Endothelial cell of umbilical vein (primary cell): ENCODE measurements around the gene DPYSL4. TPM values are rescaled to one million over a fixed set of nuclear protein-coding genes. Genes with fewer than 3 reads are reported as not detected.

ENCODE experiments used
- BruUV-seq: library from RNA; stranded (reverse); fragments of 400-500 nt; replicated peaks from 2 replicates; lab custom pipeline; 2021; lab: Mats Ljungman, UMichigan
- CTCF ChIA-PET: fragments of 300-600, 350-600 bp; sonication (Branson Sonifier 250); formaldehyde crosslinking; loops from one replicate; lab custom pipeline; 2021; ENCODE audit warnings: antibody characterized with exemption, inconsistent platforms; lab: Charles Lee
- POLR2A ChIA-PET: fragments of 300-600, 350-600 bp; sonication (Branson Sonifier 250); formaldehyde crosslinking; loops from one replicate; lab custom pipeline; 2021; ENCODE audit warnings: antibody characterized with exemption, inconsistent platforms; lab: Charles Lee
- DNase-seq: peaks from one replicate; pipeline ENCODE4 v3.0.0-alpha.2; 2011; ENCODE audit warnings: low read depth, low spot score
- FAIRE-seq: peaks from 2 replicates; lab custom pipeline; 2011; peaks lifted over from hg19 to GRCh38; lab: Jason Lieb, UNC
- H2AFZ ChIP-seq: 2 replicates; pipeline ENCODE4 v1.6.0; 2012; ENCODE audit warnings: low read depth, low read length, control low read depth, inconsistent platforms
- H3K27ac ChIP-seq: 2 replicates; pipeline ENCODE4 v1.5.1; 2011; ENCODE audit warnings: low read depth, mild to moderate bottlenecking, control low read depth, low read length, moderate library complexity; ENCODE audit not compliant: insufficient read depth
- H3K27me3 ChIP-seq, 2 experiments: 2 replicates each; pipeline versions ENCODE4 v1.6.0 to v1.6.1; 2011; ENCODE audit warnings: low read length in 2 of 2, mixed read lengths in 1 of 2; ENCODE audit not compliant: control insufficient read depth in 2 of 2, insufficient read depth in 2 of 2
- H3K36me3 ChIP-seq, 2 experiments: 2 replicates in 1 of 2; 3 replicates in 1 of 2; pipeline ENCODE4 v1.5.1; 2011; ENCODE audit warnings: low read length in 2 of 2, mild to moderate bottlenecking in 1 of 2, moderate library complexity in 1 of 2; ENCODE audit not compliant: control insufficient read depth in 2 of 2, insufficient read depth in 2 of 2; ENCODE audit errors: extremely low read depth in 1 of 2
- H3K4me1 ChIP-seq: 3 replicates; pipeline ENCODE4 v1.5.1; 2011; ENCODE audit warnings: mild to moderate bottlenecking, low read length; ENCODE audit not compliant: control insufficient read depth, insufficient read depth; ENCODE audit errors: extremely low read depth
- H3K4me2 ChIP-seq: 2 replicates; pipeline ENCODE4 v1.6.1; 2011; ENCODE audit warnings: low read length, control low read depth, mixed read lengths; ENCODE audit not compliant: insufficient read depth
- H3K4me3 ChIP-seq, 3 experiments: fragments of 200-600 bp in 1 of 3; sonication (generic), shearing (Covaris generic) in 1 of 3; replicated peaks in 1 of 3; 2 replicates each; pipeline ENCODE4 v1.5.1; 2011 to 2016; ENCODE audit warnings: control low read depth in 3 of 3, low read length in 3 of 3, mild to moderate bottlenecking in 2 of 3, inconsistent platforms in 1 of 3, low read depth in 1 of 3, moderate library complexity in 1 of 3; ENCODE audit not compliant: insufficient read depth in 1 of 3
- H3K79me2 ChIP-seq: 2 replicates; pipeline ENCODE4 v1.6.0; 2012; ENCODE audit warnings: low read length, inconsistent platforms; ENCODE audit not compliant: control insufficient read depth, insufficient read depth
- H3K9ac ChIP-seq: replicated peaks from 2 replicates; pipeline ENCODE3; 2011; ENCODE audit warnings: low read length, control low read depth; ENCODE audit not compliant: insufficient read depth; ENCODE audit errors: extremely low read depth
- H3K9me1 ChIP-seq: replicated peaks from 3 replicates; pipeline ENCODE4 v1.6.0; 2011; ENCODE audit warnings: mild to moderate bottlenecking, low read length; ENCODE audit not compliant: control insufficient read depth, insufficient read depth; ENCODE audit errors: extremely low read depth
- H3K9me3 ChIP-seq: replicated peaks from 2 replicates; pipeline ENCODE4 v1.5.1; 2012; ENCODE audit warnings: low read length, inconsistent platforms; ENCODE audit not compliant: control insufficient read depth, insufficient read depth
- H4K20me1 ChIP-seq: replicated peaks from 2 replicates; pipeline ENCODE3; 2011; ENCODE audit warnings: mild to moderate bottlenecking, low read length; ENCODE audit not compliant: control insufficient read depth, insufficient read depth; ENCODE audit errors: extremely low read depth
- CTCF ChIP-seq, 2 donors: IDR thresholded peaks; 1 replicate in 1 of 2; 2 replicates in 1 of 2; pipeline ENCODE4 v1.5.1; 2011; ENCODE audit warnings: low read length in 2 of 2, mild to moderate bottlenecking in 2 of 2, moderate library complexity in 2 of 2, control low read depth in 1 of 2, inconsistent platforms in 1 of 2, low read depth in 1 of 2; ENCODE audit not compliant: insufficient read depth in 1 of 2; ENCODE audit errors: extremely low read depth in 1 of 2
- EZH2 ChIP-seq: IDR thresholded peaks from 2 replicates; pipeline ENCODE4 v1.6.1; 2012; ENCODE audit warnings: borderline replicate concordance, low read depth, mild to moderate bottlenecking, moderate library complexity, low read length, inconsistent platforms; ENCODE audit not compliant: severe bottlenecking
- FOS ChIP-seq: IDR thresholded peaks from 2 replicates; pipeline ENCODE4 v1.6.1; 2011; ENCODE audit warnings: mild to moderate bottlenecking, low read length, moderate library complexity, borderline replicate concordance; ENCODE audit not compliant: insufficient read depth
- GATA2 ChIP-seq: IDR thresholded peaks from 2 replicates; pipeline ENCODE4 v1.7.0; 2011; ENCODE audit warnings: low read depth, mild to moderate bottlenecking, moderate library complexity, mixed read lengths, low read length; ENCODE audit not compliant: insufficient read length, insufficient read depth
- JUN ChIP-seq: IDR thresholded peaks from 2 replicates; pipeline ENCODE4 v1.6.1; 2011; ENCODE audit warnings: borderline replicate concordance, low read depth; ENCODE audit not compliant: insufficient read length, insufficient read depth
- MAX ChIP-seq: IDR thresholded peaks from 2 replicates; pipeline ENCODE4 v1.6.1; 2011; ENCODE audit not compliant: insufficient read depth, insufficient read length
- MYC ChIP-seq: IDR thresholded peaks from one replicate; pipeline ENCODE4 v1.6.1; 2011; ENCODE audit warnings: mild to moderate bottlenecking, low read depth, low read length
- POLR2A ChIP-seq: IDR thresholded peaks from 2 replicates; pipeline ENCODE4 v1.6.1; 2012; ENCODE audit warnings: low read depth, mild to moderate bottlenecking, control low read depth, low read length
- POLR2AphosphoS5 ChIP-seq: IDR thresholded peaks from 2 replicates; pipeline ENCODE4 v1.6.1; 2012; ENCODE audit warnings: low read depth, mild to moderate bottlenecking, control low read depth, low read length, moderate library complexity; ENCODE audit not compliant: insufficient read depth
- dilution Hi-C: fragments of 300-500 bp; cut with MboI; formaldehyde crosslinking; loops from one replicate; pipeline ENCODE4 v1.15.0; 2019; ENCODE audit warnings: low sequenced_read_pairs; ENCODE audit not compliant: extremely low pct_ligation_motif_present
- intact Hi-C: fragments of 100-400 bp; cut with micrococcal nuclease; formaldehyde crosslinking; loops from one replicate; pipeline ENCODE4 v1.10.0; 2022
- polyA plus RNA-seq, 4 experiments: library from polyadenylated mRNA; depleted of rRNA in 3 of 4; stranded (reverse) in 3 of 4; unstranded in 1 of 4; fragments of >200 nt; gene quantifications; 2 replicates each; pipeline versions ENCODE4 v1.2.1 to v1.2.3, GENCODE V29; 2011 to 2012; ENCODE audit warnings: missing spikeins in 1 of 4
- total RNA-seq: library from RNA; stranded (reverse); gene quantifications from 2 replicates; pipeline ENCODE4 v1.2.3, GENCODE V29; 2021

DPYSL4 gene
- total and polyA plus RNA-seq, 2 donors (not counting 3 experiments of a cell fraction or from before 2014, with no cell fraction given): 27.1 to 60.0 TPM

- no peak for TF ChIP-seq EZH2
- no peak for TF ChIP-seq CTCF (IDR thresholded peaks at IDR 0.05; ENCODE audit: extremely low read depth in 1 of 2, insufficient read depth in 1 of 2, low read depth in 1 of 2, low read length in 2 of 2)
- no peak for TF ChIP-seq GATA2
- no peak for TF ChIP-seq JUN
- TF ChIP-seq MAX: no peak
- no peak for TF ChIP-seq POLR2A
- no peak for TF ChIP-seq POLR2AphosphoS5
- no peak for TF ChIP-seq MYC
- TF ChIP-seq FOS: no peak
- no peaks in the 10 kb centered on the region for H3K9me3 ChIP-seq
- no peaks in the 10 kb centered on the region for H4K20me1 ChIP-seq
- H3K4me3 ChIP-seq: no peak overlapping the region
- no peaks in the 10 kb centered on the region for H3K9me1 ChIP-seq
- no peak overlapping the region for H2AFZ ChIP-seq
- dilution Hi-C loops: no loop called here
- H3K9ac ChIP-seq: no peak overlapping the region
- no peaks in the 10 kb centered on the region for H3K36me3 ChIP-seq
- ChIA-PET CTCF (no interaction called here), POLR2A (no interaction called here)
- BruUV-seq: no TSS peak
- no peaks in the 10 kb centered on the region for H3K79me2 ChIP-seq
- no peaks in the 10 kb centered on the region for H3K27me3 ChIP-seq
- no peak overlapping the region for H3K4me2 ChIP-seq
- no peaks in the 10 kb centered on the region for H3K4me1 ChIP-seq
- FAIRE-seq: no peak
- no peak overlapping the region for H3K27ac ChIP-seq
- DNase-seq: no peak
- intact Hi-C loops: loop anchor here (10.0 kb wide), 1 partner anchor 1954 kb away; no protein-coding TSS in a partner anchor
These were observed 37.5 kb upstream of the DPYSL4 start for GRCh38 chr10:132149271-132149670.
